WTC11 (cell line): ENCODE measurements around the gene GFRA1.

Experiments used
- ATF2 ChIP-seq: sonication (generic); formaldehyde crosslinking; IDR thresholded peaks from 2 replicates; pipeline ENCODE4 v1.8.1; 2022; ENCODE audit warnings: low read depth, missing genetic modification reagents, borderline replicate concordance
- FOXJ3 ChIP-seq: sonication (generic); formaldehyde crosslinking; IDR thresholded peaks from 2 replicates; pipeline ENCODE4 v1.9.0; 2021; ENCODE audit warnings: missing genetic modification reagents, mild to moderate bottlenecking, borderline replicate concordance
- IRF2 ChIP-seq: sonication (generic); formaldehyde crosslinking; IDR thresholded peaks from 2 replicates; pipeline ENCODE4 v1.8.0; 2022; ENCODE audit warnings: low read depth, missing genetic modification reagents, borderline replicate concordance
- TF ChIP-seq, protein P1 (sequence below): fragments of 200-600 bp; IDR thresholded peaks from 2 replicates; pipeline ENCODE4 v1.8.0; 2022; ENCODE audit warnings: antibody characterized with exemption

GRCh38 chr10:116241642-116242410 is 31.2 kb downstream of the GFRA1 start:
- no peak for TF ChIP-seq ATF2 (CRISPR knock-in tag)
- TF ChIP-seq FOXJ3 = no peak
- no peak for TF ChIP-seq IRF2 (CRISPR knock-in tag)
- TF ChIP-seq, protein P1, sequence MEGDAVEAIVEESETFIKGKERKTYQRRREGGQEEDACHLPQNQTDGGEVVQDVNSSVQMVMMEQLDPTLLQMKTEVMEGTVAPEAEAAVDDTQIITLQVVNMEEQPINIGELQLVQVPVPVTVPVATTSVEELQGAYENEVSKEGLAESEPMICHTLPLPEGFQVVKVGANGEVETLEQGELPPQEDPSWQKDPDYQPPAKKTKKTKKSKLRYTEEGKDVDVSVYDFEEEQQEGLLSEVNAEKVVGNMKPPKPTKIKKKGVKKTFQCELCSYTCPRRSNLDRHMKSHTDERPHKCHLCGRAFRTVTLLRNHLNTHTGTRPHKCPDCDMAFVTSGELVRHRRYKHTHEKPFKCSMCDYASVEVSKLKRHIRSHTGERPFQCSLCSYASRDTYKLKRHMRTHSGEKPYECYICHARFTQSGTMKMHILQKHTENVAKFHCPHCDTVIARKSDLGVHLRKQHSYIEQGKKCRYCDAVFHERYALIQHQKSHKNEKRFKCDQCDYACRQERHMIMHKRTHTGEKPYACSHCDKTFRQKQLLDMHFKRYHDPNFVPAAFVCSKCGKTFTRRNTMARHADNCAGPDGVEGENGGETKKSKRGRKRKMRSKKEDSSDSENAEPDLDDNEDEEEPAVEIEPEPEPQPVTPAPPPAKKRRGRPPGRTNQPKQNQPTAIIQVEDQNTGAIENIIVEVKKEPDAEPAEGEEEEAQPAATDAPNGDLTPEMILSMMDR = no peak
